ENCODE measurements around the gene NOS1AP.

NOS1AP gene

DNA sequence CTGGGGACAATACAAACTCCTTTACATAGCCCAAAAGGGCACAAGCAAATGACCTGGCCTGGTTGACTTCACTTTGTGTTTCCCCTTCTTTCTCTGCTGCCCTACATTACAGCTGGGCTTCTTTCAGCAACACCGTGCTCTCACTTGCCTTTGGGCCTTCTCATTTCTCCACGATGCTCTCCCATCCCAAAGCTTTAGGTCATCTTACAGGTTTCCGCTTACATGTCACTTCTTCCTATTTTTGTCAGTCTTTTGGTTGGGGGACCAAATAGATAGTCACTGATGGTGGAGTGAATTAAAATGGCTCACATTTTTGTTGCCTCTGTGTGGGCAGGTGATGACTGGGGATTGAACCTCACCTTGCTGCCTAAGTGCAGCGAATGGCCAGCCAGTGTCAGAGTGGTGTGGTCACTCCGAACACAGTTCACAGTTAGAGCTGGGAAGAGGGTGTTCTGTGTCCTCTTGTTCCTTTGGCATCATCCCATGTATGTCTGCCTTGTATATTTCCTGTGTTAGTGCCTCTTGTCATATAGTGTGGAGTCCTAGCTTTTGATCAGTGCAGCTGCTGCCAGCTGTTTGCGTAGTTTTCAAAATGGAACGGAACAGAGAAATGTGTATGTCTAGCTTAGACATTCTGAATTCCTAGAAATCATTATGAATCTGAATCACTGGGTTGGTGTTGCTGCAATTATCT, 134.8 kb downstream of the NOS1AP start:
- no peak overlapping the region for H3K9ac ChIP-seq (ENCODE audit: low read depth, low read length)
- no peaks in the 10 kb centered on the region for H3K27me3 ChIP-seq (ENCODE audit: insufficient read depth, low read length)
- H3K36me3 ChIP-seq (ENCODE audit: insufficient read depth, low read depth, low read length), result no peaks in the 10 kb centered on the region
- H3K4me3 ChIP-seq (ENCODE audit: low read length), result no peak overlapping the region
- no peak overlapping the region for H3K27ac ChIP-seq (ENCODE audit: low read length)
- H3K4me1 ChIP-seq (ENCODE audit: insufficient read depth, low read length), result peaks cover 9% of the 10 kb centered on the region; the same call in 1 of the 2 replicates
- no peaks in the 10 kb centered on the region for H3K9me3 ChIP-seq (ENCODE audit: insufficient read depth, low read depth, low read length)

DNA sequence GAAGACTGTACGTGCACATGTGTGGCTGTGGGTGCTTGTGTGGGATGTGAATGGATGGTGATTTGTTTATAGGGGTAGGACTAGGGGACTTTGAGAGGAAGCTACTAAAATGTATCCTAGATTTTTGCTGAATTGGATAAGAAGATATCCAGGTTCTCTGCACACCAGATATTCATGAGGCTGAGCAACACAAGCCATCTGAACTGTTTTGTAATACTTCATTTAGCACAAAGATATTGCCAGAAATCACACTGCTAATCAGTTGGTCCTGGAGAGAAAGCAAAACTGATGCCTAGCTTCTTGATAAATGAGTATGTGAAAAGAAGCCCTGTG, 135.3 kb downstream of the NOS1AP start:
- Histone ChIP-seq H3K27me3 (ENCODE audit: insufficient read depth, low read length) (no peaks in the 10 kb centered on the region), H3K9me3 (ENCODE audit: insufficient read depth, low read depth, low read length) (no peaks in the 10 kb centered on the region), H3K9ac (ENCODE audit: low read depth, low read length) (no peak overlapping the region), H3K4me1 (ENCODE audit: insufficient read depth, low read length) (peaks cover 8% of the 10 kb centered on the region; the same call in 1 of the 2 replicates), H3K27ac (ENCODE audit: low read length) (no peak overlapping the region), H3K4me3 (ENCODE audit: low read length) (no peak overlapping the region), H3K36me3 (ENCODE audit: insufficient read depth, low read depth, low read length) (no peaks in the 10 kb centered on the region)

DNA sequence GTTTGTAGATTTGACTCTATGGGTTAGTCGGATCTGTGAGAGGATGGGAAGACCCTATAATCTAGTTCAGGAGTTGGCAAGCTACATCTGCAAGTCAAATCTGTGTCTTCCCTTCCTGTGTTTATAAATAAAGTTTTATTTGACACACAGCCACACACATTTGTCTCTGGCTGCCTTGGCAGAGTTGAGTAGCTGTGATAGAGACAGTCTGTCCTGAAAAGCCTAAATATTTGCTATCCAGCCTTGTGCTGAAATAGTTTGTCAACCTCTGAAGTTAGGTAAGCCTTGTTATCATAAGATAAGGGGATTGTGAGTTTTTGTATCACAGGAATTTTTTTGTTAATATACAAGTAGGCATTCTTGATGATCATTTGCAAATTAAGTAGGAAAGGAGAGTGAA, 136.8 kb downstream of the NOS1AP start:
- Histone ChIP-seq H3K27ac (ENCODE audit: low read length) (no peak overlapping the region), H3K27me3 (ENCODE audit: insufficient read depth, low read length) (no peaks in the 10 kb centered on the region), H3K36me3 (ENCODE audit: insufficient read depth, low read depth, low read length) (no peaks in the 10 kb centered on the region), H3K9ac (ENCODE audit: low read depth, low read length) (no peak overlapping the region), H3K9me3 (ENCODE audit: insufficient read depth, low read depth, low read length) (no peaks in the 10 kb centered on the region), H3K4me1 (ENCODE audit: insufficient read depth, low read length) (peaks cover 8% of the 10 kb centered on the region; the same call in 1 of the 2 replicates), H3K4me3 (ENCODE audit: low read length) (no peak overlapping the region)

DNA sequence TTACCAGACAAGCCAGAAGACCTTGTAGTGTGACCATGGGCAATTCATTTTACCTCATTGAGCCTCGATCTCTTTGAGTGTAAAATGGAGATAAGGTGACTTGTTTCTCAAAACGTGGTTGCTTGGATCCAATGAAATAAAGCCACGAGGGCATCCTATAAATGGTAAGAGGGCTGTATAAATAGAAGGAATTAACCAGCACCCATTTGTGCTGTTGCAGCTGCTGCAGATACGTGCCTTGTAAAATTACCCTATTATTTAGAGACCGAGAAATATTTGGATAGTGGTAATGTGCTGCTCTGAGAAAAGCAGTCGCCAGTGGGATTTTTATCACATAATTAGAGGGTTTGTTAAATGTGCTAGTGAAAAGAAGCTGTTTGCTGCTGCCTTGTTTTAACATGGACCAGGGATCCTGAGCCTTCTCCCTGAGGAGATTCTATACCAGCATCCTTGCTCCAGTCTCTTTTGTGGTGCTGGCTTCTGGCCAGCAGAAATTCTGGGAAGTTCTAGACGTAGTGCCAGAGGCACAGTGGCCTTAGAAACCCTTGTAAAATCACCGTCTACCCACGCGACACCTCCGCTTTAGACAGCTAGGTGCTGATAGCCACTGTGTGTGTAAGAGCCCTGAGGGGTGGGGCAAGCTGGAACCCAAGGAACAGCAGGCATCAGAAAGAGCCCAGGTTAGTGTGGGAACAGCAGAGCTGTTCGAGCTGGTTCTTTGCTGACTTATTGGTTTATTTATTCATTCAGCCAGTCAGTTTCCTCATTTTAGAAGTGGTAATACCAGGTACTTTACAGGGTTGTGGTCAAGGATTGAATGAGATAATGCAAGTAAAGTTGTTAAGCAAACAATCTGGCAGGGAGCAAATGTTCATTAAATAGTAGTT, 137.5 kb downstream of the NOS1AP start:
- Histone ChIP-seq H3K4me3 (ENCODE audit: low read length) (no peak overlapping the region), H3K9ac (ENCODE audit: low read depth, low read length) (no peak overlapping the region), H3K4me1 (ENCODE audit: insufficient read depth, low read length) (peaks cover 8% of the 10 kb centered on the region; the same call in 1 of the 2 replicates), H3K36me3 (ENCODE audit: insufficient read depth, low read depth, low read length) (no peaks in the 10 kb centered on the region), H3K27me3 (ENCODE audit: insufficient read depth, low read length) (no peaks in the 10 kb centered on the region), H3K27ac (ENCODE audit: low read length) (no peak overlapping the region), H3K9me3 (ENCODE audit: insufficient read depth, low read depth, low read length) (no peaks in the 10 kb centered on the region)

DNA sequence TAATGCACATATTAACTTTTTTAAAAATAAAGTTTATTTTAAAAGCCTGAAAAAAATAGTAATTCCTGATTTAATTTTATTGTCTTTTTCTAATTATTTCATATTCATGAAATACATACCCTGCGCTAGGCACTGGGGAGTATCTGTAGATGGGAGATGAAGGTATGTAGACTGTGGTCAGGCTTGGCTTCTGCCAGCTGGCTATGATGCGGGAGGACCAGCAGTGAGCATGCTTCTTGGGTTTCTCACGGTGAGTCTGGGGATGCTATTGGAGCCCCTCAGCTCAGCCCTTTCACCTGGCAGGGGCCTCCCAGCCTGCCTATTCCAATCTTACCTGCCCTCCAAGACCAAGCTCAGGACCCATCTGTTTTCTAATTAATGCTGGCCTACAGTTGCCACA, 138.4 kb downstream of the NOS1AP start:
- peaks cover 8% of the 10 kb centered on the region; the same call in 1 of the 2 replicates for H3K4me1 ChIP-seq (ENCODE audit: insufficient read depth, low read length)

DNA sequence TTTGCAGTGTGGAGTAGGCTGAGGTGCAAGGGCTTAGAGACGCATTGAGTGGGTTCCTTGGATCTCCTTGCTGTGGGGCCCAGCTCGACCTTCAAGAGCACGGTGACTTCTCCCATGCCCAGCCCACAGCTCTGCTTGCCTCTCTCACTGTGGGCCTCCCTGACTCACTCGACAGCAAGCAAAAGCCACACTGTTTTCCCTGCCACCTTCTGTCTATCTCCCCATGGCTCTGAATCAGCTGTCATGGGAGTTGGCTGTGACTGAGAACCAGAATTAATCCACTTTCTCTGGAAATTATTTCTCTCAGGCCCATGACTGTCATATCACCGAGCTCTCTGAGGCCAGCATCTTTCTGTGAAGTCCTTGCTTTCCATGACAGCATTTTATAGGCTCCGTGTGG, 140.7 kb downstream of the NOS1AP start:
- Histone ChIP-seq H3K9ac (ENCODE audit: low read depth, low read length) (no peak overlapping the region), H3K9me3 (ENCODE audit: insufficient read depth, low read depth, low read length) (no peaks in the 10 kb centered on the region), H3K27me3 (ENCODE audit: insufficient read depth, low read length) (no peaks in the 10 kb centered on the region), H3K4me1 (ENCODE audit: insufficient read depth, low read length) (peaks cover 8% of the 10 kb centered on the region), H3K27ac (ENCODE audit: low read length) (no peak overlapping the region), H3K4me3 (ENCODE audit: low read length) (no peak overlapping the region), H3K36me3 (ENCODE audit: insufficient read depth, low read depth, low read length) (no peaks in the 10 kb centered on the region)

More for the DNA sequence above, 138.4 kb downstream of the NOS1AP start:
- no peaks in the 10 kb centered on the region for H3K9me3 ChIP-seq (ENCODE audit: insufficient read depth, low read depth, low read length)
- no peak overlapping the region for H3K4me3 ChIP-seq (ENCODE audit: low read length)
- H3K9ac ChIP-seq (ENCODE audit: low read depth, low read length), result no peak overlapping the region
- H3K36me3 ChIP-seq (ENCODE audit: insufficient read depth, low read depth, low read length), result no peaks in the 10 kb centered on the region
- no peak overlapping the region for H3K27ac ChIP-seq (ENCODE audit: low read length)
- no peaks in the 10 kb centered on the region for H3K27me3 ChIP-seq (ENCODE audit: insufficient read depth, low read length)

DNA sequence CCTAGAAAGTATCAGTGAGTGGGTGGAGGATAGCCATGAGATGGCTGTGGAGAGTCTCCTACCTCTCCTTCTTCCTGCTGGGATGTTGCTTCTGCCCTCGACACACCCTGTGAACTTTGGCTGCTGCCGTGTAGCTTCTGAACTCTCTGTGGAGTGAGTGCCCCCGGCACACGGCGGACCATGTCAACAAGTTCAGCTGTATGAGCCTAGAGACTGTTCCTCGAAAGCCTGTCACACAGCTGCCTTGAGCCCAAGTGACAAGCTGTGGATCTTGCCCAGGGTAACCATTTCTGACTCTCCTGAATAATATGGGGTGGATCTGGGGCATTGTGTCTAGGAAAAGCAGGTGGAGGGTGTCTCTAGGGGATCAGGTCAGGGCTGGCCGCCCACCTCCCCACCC, 143.2 kb downstream of the NOS1AP start:
- Histone ChIP-seq H3K27ac (ENCODE audit: low read length) (no peak overlapping the region), H3K4me3 (ENCODE audit: low read length) (no peak overlapping the region), H3K27me3 (ENCODE audit: insufficient read depth, low read length) (no peaks in the 10 kb centered on the region), H3K36me3 (ENCODE audit: insufficient read depth, low read depth, low read length) (no peaks in the 10 kb centered on the region), H3K4me1 (ENCODE audit: insufficient read depth, low read length) (peaks cover 17% of the 10 kb centered on the region), H3K9me3 (ENCODE audit: insufficient read depth, low read depth, low read length) (no peaks in the 10 kb centered on the region), H3K9ac (ENCODE audit: low read depth, low read length) (no peak overlapping the region)

DNA sequence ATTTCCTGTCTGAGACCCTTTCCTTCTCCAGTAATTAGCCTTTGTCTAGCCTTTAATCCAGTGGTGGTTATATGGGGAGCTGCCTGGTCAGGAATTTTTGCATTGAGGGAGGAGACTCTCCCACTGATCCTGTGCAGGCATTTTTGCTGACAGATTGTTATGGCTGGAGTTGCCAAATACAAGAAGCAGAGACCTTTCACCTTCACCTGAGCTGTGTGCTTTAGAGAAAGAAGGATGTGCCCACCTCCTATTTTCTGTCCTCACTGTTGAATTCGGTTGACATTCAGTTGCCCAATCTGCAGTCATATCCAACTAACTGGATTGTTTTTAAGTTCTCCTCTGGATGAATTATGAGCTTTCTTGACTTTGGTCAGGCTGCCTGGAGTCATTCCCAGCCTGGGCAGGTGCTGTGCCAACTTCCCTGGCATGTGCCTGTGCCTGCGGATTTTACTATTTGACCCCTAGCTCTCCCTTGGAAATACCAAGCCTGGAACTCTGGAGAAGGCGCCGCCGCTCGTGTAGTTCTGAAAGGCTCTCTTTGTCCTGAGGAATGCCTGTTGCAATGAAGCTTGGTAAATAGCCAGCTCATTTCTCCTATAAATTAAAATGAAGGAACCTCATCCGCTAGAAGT, 143.9 kb downstream of the NOS1AP start:
- no peaks in the 10 kb centered on the region for H3K27me3 ChIP-seq (ENCODE audit: insufficient read depth, low read length)
- no peak overlapping the region for H3K27ac ChIP-seq (ENCODE audit: low read length)
- H3K9me3 ChIP-seq (ENCODE audit: insufficient read depth, low read depth, low read length), result no peaks in the 10 kb centered on the region
- H3K4me3 ChIP-seq (ENCODE audit: low read length), result no peak overlapping the region
- no peak overlapping the region; the same call in 1 of the 2 replicates for H3K9ac ChIP-seq (ENCODE audit: low read depth, low read length)
- H3K36me3 ChIP-seq (ENCODE audit: insufficient read depth, low read depth, low read length), result no peaks in the 10 kb centered on the region
- H3K4me1 ChIP-seq (ENCODE audit: insufficient read depth, low read length), result peaks cover 18% of the 10 kb centered on the region

DNA sequence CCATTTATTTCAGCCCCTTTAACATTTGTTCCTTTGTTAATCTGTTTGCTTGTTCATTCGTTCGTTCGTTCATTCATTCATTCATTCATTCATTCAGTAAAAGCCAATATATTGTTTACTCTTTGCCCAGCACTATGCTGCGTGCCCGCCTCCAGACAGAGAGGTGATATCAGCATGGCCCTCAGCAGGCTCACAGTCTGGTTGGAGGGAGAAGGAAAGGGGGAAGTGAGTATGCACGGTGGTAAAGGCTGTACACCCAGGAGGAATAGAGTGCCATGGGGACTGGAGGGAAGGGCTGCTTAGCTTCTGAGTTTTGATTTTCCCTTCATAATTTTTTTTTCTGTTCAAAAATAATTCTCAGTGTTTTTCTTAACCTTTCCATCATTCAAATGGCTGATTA, 144.7 kb downstream of the NOS1AP start:
- Histone ChIP-seq H3K27me3 (ENCODE audit: insufficient read depth, low read length) (no peaks in the 10 kb centered on the region), H3K4me1 (ENCODE audit: insufficient read depth, low read length) (peaks cover 26% of the 10 kb centered on the region), H3K9me3 (ENCODE audit: insufficient read depth, low read depth, low read length) (no peaks in the 10 kb centered on the region), H3K4me3 (ENCODE audit: low read length) (no peak overlapping the region), H3K9ac (ENCODE audit: low read depth, low read length) (no peak overlapping the region), H3K27ac (ENCODE audit: low read length) (no peak overlapping the region), H3K36me3 (ENCODE audit: insufficient read depth, low read depth, low read length) (no peaks in the 10 kb centered on the region)

DNA sequence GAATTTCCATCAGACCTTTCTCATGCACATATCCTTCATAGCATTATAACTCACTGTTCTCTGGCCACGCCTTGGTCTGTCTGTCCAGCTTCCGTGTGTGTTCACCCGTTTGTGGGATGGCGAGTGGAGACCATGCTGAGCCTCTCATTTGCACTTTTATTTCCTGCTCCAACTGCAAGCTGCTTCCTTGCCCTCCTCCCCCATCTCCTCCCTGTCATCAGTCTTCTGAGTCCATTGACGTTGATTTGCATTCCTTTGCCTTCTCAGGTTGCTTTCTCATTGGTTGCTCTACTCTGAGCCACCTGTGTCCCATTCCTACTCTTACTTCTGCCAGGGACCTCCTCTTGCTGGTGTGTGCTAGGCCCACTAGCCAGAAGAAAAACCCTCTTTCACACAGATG, 146.4 kb downstream of the NOS1AP start:
- Histone ChIP-seq H3K9ac (ENCODE audit: low read depth, low read length) (no peak overlapping the region), H3K27me3 (ENCODE audit: insufficient read depth, low read length) (no peaks in the 10 kb centered on the region), H3K4me3 (ENCODE audit: low read length) (no peak overlapping the region), H3K27ac (ENCODE audit: low read length) (no peak overlapping the region), H3K9me3 (ENCODE audit: insufficient read depth, low read depth, low read length) (no peaks in the 10 kb centered on the region), H3K36me3 (ENCODE audit: insufficient read depth, low read depth, low read length) (no peaks in the 10 kb centered on the region), H3K4me1 (ENCODE audit: insufficient read depth, low read length) (peaks cover 41% of the 10 kb centered on the region)

DNA sequence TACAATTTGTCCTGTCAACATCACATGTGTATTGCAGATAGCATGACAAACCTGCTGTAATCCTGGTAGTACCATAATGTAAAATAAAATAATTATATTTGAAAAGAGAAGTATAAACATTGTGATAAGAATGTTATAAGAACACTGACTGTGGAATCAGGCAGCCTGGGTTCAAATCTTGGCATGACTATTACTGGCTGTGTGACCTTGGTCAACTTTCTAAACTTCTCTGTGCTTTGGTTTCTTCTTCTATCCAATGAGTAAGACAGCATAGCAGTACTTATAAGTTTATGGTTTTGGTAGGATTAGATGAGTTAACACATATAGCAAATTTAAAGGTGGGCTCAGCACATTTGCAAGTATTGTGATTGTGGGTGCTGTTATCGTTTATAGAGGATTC, 147.1 kb downstream of the NOS1AP start:
- H3K36me3 ChIP-seq (ENCODE audit: insufficient read depth, low read depth, low read length), result no peaks in the 10 kb centered on the region
- H3K27me3 ChIP-seq (ENCODE audit: insufficient read depth, low read length), result no peaks in the 10 kb centered on the region
- H3K4me1 ChIP-seq (ENCODE audit: insufficient read depth, low read length), result peaks cover 41% of the 10 kb centered on the region
- H3K9me3 ChIP-seq (ENCODE audit: insufficient read depth, low read depth, low read length), result no peaks in the 10 kb centered on the region
- H3K4me3 ChIP-seq (ENCODE audit: low read length), result no peak overlapping the region
- no peak overlapping the region for H3K9ac ChIP-seq (ENCODE audit: low read depth, low read length)
- H3K27ac ChIP-seq (ENCODE audit: low read length), result no peak overlapping the region

Measured in iPS-20b (cell line).